Smooth muscle cell (in vitro differentiated cells): ENCODE results near the gene PHPT1. TPM values are rescaled to one million over a fixed set of nuclear protein-coding genes. Genes with fewer than 3 reads are reported as not detected.

Experiments
- DNase-seq: peaks from one replicate; lab custom pipeline; 2025; ENCODE audit not compliant: unreplicated experiment; lab: John Stamatoyannopoulos, UW
- H2AFZ ChIP-seq: fragments of 200-600 bp; sonication (generic); 2 replicates; pipeline ENCODE4 v1.6.0; 2016; ENCODE audit warnings: antibody characterized with exemption, low read depth, mild to moderate bottlenecking
- H3F3A ChIP-seq: fragments of 200-600 bp; sonication (generic); 2 replicates; pipeline ENCODE4 v1.6.0; 2017; ENCODE audit warnings: antibody characterized with exemption, low read depth
- H3K27ac ChIP-seq: fragments of 200-600 bp; sonication (generic); 2 replicates; pipeline ENCODE4 v1.5.1; 2016; ENCODE audit warnings: low read depth, mild to moderate bottlenecking
- H3K27me3 ChIP-seq: fragments of 200-600 bp; sonication (generic); 2 replicates; pipeline ENCODE4 v1.6.1; 2016; ENCODE audit warnings: low read depth, mild to moderate bottlenecking
- H3K36me3 ChIP-seq: fragments of 200-600 bp; sonication (generic); 2 replicates; pipeline ENCODE4 v1.5.1; 2016; ENCODE audit warnings: low read depth
- H3K4me1 ChIP-seq: fragments of 200-600 bp; sonication (generic); 2 replicates; pipeline ENCODE4 v1.5.1; 2016; ENCODE audit warnings: low read depth
- H3K4me2 ChIP-seq: fragments of 200-600 bp; sonication (generic); 2 replicates; pipeline ENCODE4 v1.6.0; 2016; ENCODE audit warnings: mild to moderate bottlenecking
- H3K4me3 ChIP-seq: fragments of 200-600 bp; sonication (generic); 2 replicates; pipeline ENCODE4 v1.5.1; 2016; ENCODE audit warnings: mild to moderate bottlenecking
- H3K79me2 ChIP-seq: fragments of 200-600 bp; sonication (generic); 2 replicates; pipeline ENCODE4 v1.6.0; 2016; ENCODE audit warnings: low read depth, mild to moderate bottlenecking
- H3K9ac ChIP-seq: fragments of 200-600 bp; sonication (generic); 2 replicates; pipeline ENCODE4 v1.6.0; 2016; ENCODE audit warnings: low read depth
- H3K9me3 ChIP-seq: fragments of 200-600 bp; sonication (generic); replicated peaks from 2 replicates; pipeline ENCODE4 v1.5.1; 2016; ENCODE audit warnings: low read depth
- H4K20me1 ChIP-seq: fragments of 200-600 bp; sonication (generic); 2 replicates; pipeline ENCODE4 v1.6.0; 2016; ENCODE audit warnings: low read depth
- CTCF ChIP-seq: fragments of 200-600 bp; sonication (generic); IDR thresholded peaks from 2 replicates; pipeline ENCODE4 v1.5.1; 2017; ENCODE audit warnings: borderline replicate concordance, mild to moderate bottlenecking, antibody characterized with exemption; ENCODE audit not compliant: insufficient read depth, poor library complexity, severe bottlenecking
- WGBS: methylation state at CpG from one replicate; pipeline ENCODE4 v1.1.7; 2016; ENCODE audit warnings: low lambda C conversion rate; 5-methylcytosine and 5-hydroxymethylcytosine counted together
- polyA plus RNA-seq: library from polyadenylated mRNA; unstranded; fragments of >200 nt; fragmentation: Nextera tagmentation; extraction: Ambion mirVana; gene quantifications from 2 replicates; pipeline ENCODE4 v1.2.1, GENCODE V29; 2016
- total RNA-seq: library from RNA; depleted of rRNA; stranded (reverse); fragments of >200 nt; gene quantifications from 2 replicates; pipeline ENCODE4 v1.2.3, GENCODE V29; 2014

The PHPT1 gene
- total and polyA plus RNA-seq, 2 experiments from 2014 or later: 173 to 381 TPM

DNA sequence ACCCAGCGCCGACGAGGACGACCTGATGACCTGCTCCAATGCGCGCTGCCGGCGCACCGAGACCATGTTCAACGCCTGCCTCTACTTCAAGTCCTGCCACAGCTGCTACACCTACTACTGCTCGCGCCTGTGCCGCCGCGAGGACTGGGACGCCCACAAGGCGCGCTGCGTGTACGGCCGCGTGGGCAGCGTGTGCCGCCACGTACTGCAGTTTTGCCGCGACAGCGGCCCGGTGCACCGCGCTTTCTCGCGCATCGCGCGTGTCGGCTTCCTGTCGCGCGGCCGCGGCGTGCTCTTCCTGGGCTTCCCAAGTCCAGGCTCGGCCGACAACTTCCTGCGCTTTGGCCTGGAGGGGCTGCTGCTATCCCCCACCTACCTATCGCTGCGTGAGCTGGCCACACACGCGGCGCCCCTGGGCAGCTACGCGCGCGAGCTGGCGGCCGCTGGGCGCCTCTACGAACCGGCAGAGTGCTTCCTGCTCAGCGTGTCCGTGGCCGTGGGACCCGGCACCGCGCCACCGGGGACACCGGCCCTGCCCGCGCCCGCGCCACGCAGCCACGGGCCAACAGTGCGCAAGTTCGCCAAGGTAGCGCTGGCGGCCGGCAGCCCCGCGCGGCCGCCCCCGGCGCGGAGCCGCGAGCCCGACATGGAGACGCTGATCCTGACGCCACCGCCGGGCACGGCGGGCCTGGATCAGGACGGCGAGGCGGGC lies 2.7 kb upstream of the PHPT1 start:
- no peak overlapping the region for H2AFZ ChIP-seq
- peaks cover 5% of the 10 kb centered on the region for H3F3A ChIP-seq
- DNase-seq: no peak
- H3K9ac ChIP-seq: no peak overlapping the region
- TF ChIP-seq CTCF: no peak
- WGBS: 17% methylated on average over 94 of the region's 98 CpGs
- peaks cover 14% of the 10 kb centered on the region for H3K79me2 ChIP-seq
- H3K4me3 ChIP-seq: peak overlapping the region; percentile 93
- peaks cover 16% of the 10 kb centered on the region for H3K4me1 ChIP-seq
- H3K4me2 ChIP-seq: peak overlapping the region; percentile 100
- no peaks in the 10 kb centered on the region for H3K9me3 ChIP-seq
- no peaks in the 10 kb centered on the region for H3K27me3 ChIP-seq
- peaks cover 19% of the 10 kb centered on the region for H4K20me1 ChIP-seq
- H3K36me3 ChIP-seq: no peaks in the 10 kb centered on the region
- peak overlapping the region; percentile 86 for H3K27ac ChIP-seq

GRCh38 chr9:136847088-136847825 lies 2.0 kb upstream of the PHPT1 start:
- no peaks in the 10 kb centered on the region for H3K36me3 ChIP-seq
- peaks cover 14% of the 10 kb centered on the region for H3K79me2 ChIP-seq
- peaks cover 5% of the 10 kb centered on the region for H3F3A ChIP-seq
- peak; percentile 85 for DNase-seq
- WGBS: 2% methylated on average over 40 of the region's 75 CpGs
- no peaks in the 10 kb centered on the region for H3K9me3 ChIP-seq
- H3K27me3 ChIP-seq: no peaks in the 10 kb centered on the region
- peak overlapping the region; percentile 86 for H3K27ac ChIP-seq
- TF ChIP-seq CTCF: no peak
- no peak overlapping the region for H2AFZ ChIP-seq
- peaks cover 13% of the 10 kb centered on the region for H4K20me1 ChIP-seq
- H3K9ac ChIP-seq: no peak overlapping the region
- H3K4me2 ChIP-seq: peak overlapping the region; percentile 100
- H3K4me3 ChIP-seq: peak overlapping the region; percentile 93
- peaks cover 14% of the 10 kb centered on the region for H3K4me1 ChIP-seq

GRCh38 chr9:136847826-136848392 lies 1.3 kb upstream of the PHPT1 start:
- WGBS: 1% methylated on average over 48 of the region's 48 CpGs
- Histone ChIP-seq H3K9ac (peak overlapping the region; percentile 66), H3K79me2 (peaks cover 14% of the 10 kb centered on the region), H3K27ac (peak overlapping the region; percentile 86), H3K4me3 (peak overlapping the region; percentile 93), H3K27me3 (no peaks in the 10 kb centered on the region), H3K4me2 (peak overlapping the region; percentile 100), H3K9me3 (no peaks in the 10 kb centered on the region), H3K4me1 (peaks cover 11% of the 10 kb centered on the region), H3F3A (peaks cover 5% of the 10 kb centered on the region), H4K20me1 (peaks cover 13% of the 10 kb centered on the region), H3K36me3 (no peaks in the 10 kb centered on the region), H2AFZ (no peak overlapping the region)
- peak; percentile 85 for DNase-seq
- TF ChIP-seq CTCF: no peak
